NCI-H146 treated with DMSO at 0.1 percent for 48 hours (cell line): ENCODE results near the gene IL17RE.
"Not testable (repeated sequence)": the region's sequence is repeated elsewhere in the genome, so short reads cannot be mapped to it uniquely, and the experiment has no call there.

Experiments
- DNase-seq: peaks from one replicate; lab custom pipeline; 2025; ENCODE audit not compliant: unreplicated experiment; lab: John Stamatoyannopoulos, UW

Gene IL17RE

GRCh38 chr3:9902372-9903237 lies at the start of gene IL17RE:
IL17RE (plus strand) TSS chr3:9902848; CDS start chr3:9902933, 85 bp downstream.
- DNase-seq = peak; percentile 24

GRCh38 chr3:9854291-9854940 lies 48.2 kb upstream of the IL17RE start:
- not testable (repeated sequence) for DNase-seq

- no peak for DNase-seq
These were observed 47.1 kb upstream of the IL17RE start for GRCh38 chr3:9855594-9855993.

- no peak for DNase-seq
These were observed 43.1 kb upstream of the IL17RE start for GRCh38 chr3:9859530-9860025.

- no peak for DNase-seq
These were observed 41.4 kb upstream of the IL17RE start for GRCh38 chr3:9861201-9861600.

- no peak for DNase-seq
These were observed 41.0 kb upstream of the IL17RE start for GRCh38 chr3:9861626-9862130.

- no peak for DNase-seq
These were observed 40.1 kb upstream of the IL17RE start for GRCh38 chr3:9862391-9863057.

GRCh38 chr3:9863058-9863772 lies 39.4 kb upstream of the IL17RE start:
- DNase-seq = no peak

GRCh38 chr3:9864200-9864927 lies 38.3 kb upstream of the IL17RE start:
- DNase-seq = no peak

- DNase-seq = not testable (repeated sequence)
These were observed 37.5 kb upstream of the IL17RE start for GRCh38 chr3:9865125-9865637.

GRCh38 chr3:9866639-9867038 lies 36.0 kb upstream of the IL17RE start:
- DNase-seq = no peak

- no peak for DNase-seq
These were observed 35.5 kb upstream of the IL17RE start for GRCh38 chr3:9867106-9867505.

- no peak for DNase-seq
These were observed 32.7 kb upstream of the IL17RE start for GRCh38 chr3:9869955-9870354.

- DNase-seq = no peak
These were observed 31.7 kb upstream of the IL17RE start for GRCh38 chr3:9870978-9871377.

GRCh38 chr3:9872067-9872466 lies 30.6 kb upstream of the IL17RE start:
- not testable (repeated sequence) for DNase-seq

GRCh38 chr3:9875448-9875847 lies 27.2 kb upstream of the IL17RE start:
- DNase-seq = peak; percentile 43

GRCh38 chr3:9876255-9876654 lies 26.4 kb upstream of the IL17RE start:
- DNase-seq = not testable (repeated sequence)

- DNase-seq = no peak
These were observed 25.7 kb upstream of the IL17RE start for GRCh38 chr3:9876991-9877390.

- no peak for DNase-seq
These were observed 23.9 kb upstream of the IL17RE start for GRCh38 chr3:9878700-9879099.
